H9 (cell line): Measurements from ENCODE around the gene OPRL1. TPM values are rescaled to one million over a fixed set of nuclear protein-coding genes. Genes with fewer than 3 reads are reported as not detected.

Experiments
- DNase-seq: peaks from one replicate; pipeline ENCODE4 v3.0.0-alpha.2; 2017
- H2AFZ ChIP-seq: one replicate; pipeline ENCODE4 v1.6.1; 2013; ENCODE audit warnings: mild to moderate bottlenecking, low read length, control low read depth, moderate library complexity
- H2AK5ac ChIP-seq: 2 replicates; pipeline ENCODE4 v1.6.1; 2013; ENCODE audit warnings: low read length, control low read depth, mixed read lengths; ENCODE audit not compliant: insufficient read length
- H2BK120ac ChIP-seq: one replicate; pipeline ENCODE4 v1.6.1; 2013; ENCODE audit warnings: low read depth, mild to moderate bottlenecking, low read length, control low read depth, inconsistent platforms; ENCODE audit not compliant: poor library complexity, severe bottlenecking
- H2BK12ac ChIP-seq: 2 replicates; pipeline ENCODE4 v1.6.1; 2013; ENCODE audit warnings: low read length, control low read depth, mixed read lengths, low read depth; ENCODE audit not compliant: insufficient read length
- H2BK15ac ChIP-seq: 2 replicates; pipeline ENCODE4 v1.6.1; 2013; ENCODE audit warnings: low read depth, low read length, control low read depth
- H2BK20ac ChIP-seq: one replicate; pipeline ENCODE4 v1.6.1; 2013; ENCODE audit warnings: low read depth, mild to moderate bottlenecking, low read length, control low read depth, inconsistent platforms; ENCODE audit not compliant: poor library complexity, severe bottlenecking
- H2BK5ac ChIP-seq: 2 replicates; pipeline ENCODE4 v1.6.1; 2013; ENCODE audit warnings: low read length, control low read depth, mixed read lengths; ENCODE audit not compliant: insufficient read length
- H3K14ac ChIP-seq: 2 replicates; pipeline ENCODE4 v1.6.1; 2013; ENCODE audit warnings: low read length, control low read depth; ENCODE audit not compliant: insufficient read depth
- H3K18ac ChIP-seq: 2 replicates; pipeline ENCODE4 v1.6.1; 2013; ENCODE audit warnings: low read depth, mild to moderate bottlenecking, mixed read lengths, low read length, control low read depth; ENCODE audit not compliant: insufficient read length
- H3K23ac ChIP-seq: 2 replicates; pipeline ENCODE4 v1.6.1; 2013; ENCODE audit warnings: low read length, control low read depth, mixed read lengths, low read depth; ENCODE audit not compliant: insufficient read length
- H3K23me2 ChIP-seq: 2 replicates; pipeline ENCODE4 v1.6.1; 2013; ENCODE audit warnings: low read depth, mild to moderate bottlenecking, mixed read lengths, low read length, control low read depth; ENCODE audit not compliant: insufficient read length, poor library complexity, severe bottlenecking
- H3K27ac ChIP-seq: 2 replicates; pipeline ENCODE4 v1.5.1; 2013; ENCODE audit warnings: low read length, control low read depth, mixed read lengths, low read depth; ENCODE audit not compliant: insufficient read length
- H3K27me3 ChIP-seq: 2 replicates; pipeline ENCODE4 v1.6.1; 2013; ENCODE audit warnings: low read length, control low read depth, inconsistent platforms; ENCODE audit not compliant: insufficient read depth
- H3K4ac ChIP-seq: 2 replicates; pipeline ENCODE4 v1.6.1; 2013; ENCODE audit warnings: low read depth, mild to moderate bottlenecking, control low read depth, inconsistent platforms, low read length, moderate library complexity
- H3K4me1 ChIP-seq: 2 replicates; pipeline ENCODE4 v1.6.1; 2013; ENCODE audit warnings: low read length, control low read depth, inconsistent platforms; ENCODE audit not compliant: insufficient read depth
- H3K4me2 ChIP-seq: 2 replicates; pipeline ENCODE4 v1.6.1; 2013; ENCODE audit warnings: low read length, control low read depth, mixed read lengths; ENCODE audit not compliant: insufficient read length, insufficient read depth
- H3K56ac ChIP-seq: 2 replicates; pipeline ENCODE4 v1.6.1; 2013; ENCODE audit warnings: low read depth, mild to moderate bottlenecking, mixed read lengths, low read length, control low read depth; ENCODE audit not compliant: insufficient read length
- H3K79me1 ChIP-seq: 2 replicates; pipeline ENCODE4 v1.6.1; 2013; ENCODE audit warnings: low read depth, mild to moderate bottlenecking, moderate library complexity, low read length, control low read depth, inconsistent platforms; ENCODE audit not compliant: insufficient read depth, poor library complexity, severe bottlenecking
- H3K79me2 ChIP-seq: 2 replicates; pipeline ENCODE4 v1.6.1; 2013; ENCODE audit warnings: low read length, control low read depth, inconsistent platforms; ENCODE audit not compliant: insufficient read depth
- H3K9ac ChIP-seq: 2 replicates; pipeline ENCODE4 v1.6.1; 2013; ENCODE audit warnings: low read length, control low read depth, mixed read lengths; ENCODE audit not compliant: insufficient read length; ENCODE audit errors: extremely low read depth
- H3K9me3 ChIP-seq: one replicate; pipeline ENCODE4 v1.6.1; 2013; ENCODE audit warnings: low read depth, low read length, inconsistent platforms; ENCODE audit not compliant: control insufficient read depth
- H3T11ph ChIP-seq: one replicate; pipeline ENCODE4 v1.6.1; 2013; ENCODE audit warnings: mild to moderate bottlenecking, low read length, control low read depth, inconsistent platforms
- H4K20me1 ChIP-seq: one replicate; pipeline ENCODE4 v1.6.1; 2013; ENCODE audit not compliant: control insufficient read depth, insufficient read length, insufficient read depth
- H4K5ac ChIP-seq: 2 replicates; pipeline ENCODE4 v1.6.1; 2013; ENCODE audit warnings: low read depth, mild to moderate bottlenecking, mixed read lengths, low read length, control low read depth; ENCODE audit not compliant: insufficient read length
- H4K8ac ChIP-seq: replicated peaks from 2 replicates; pipeline ENCODE4 v1.6.1; 2013; ENCODE audit warnings: low read length, control low read depth, mixed read lengths, low read depth; ENCODE audit not compliant: insufficient read length
- H4K91ac ChIP-seq: 2 replicates; pipeline ENCODE4 v1.6.1; 2013; ENCODE audit warnings: low read depth, mild to moderate bottlenecking, moderate library complexity, mixed read lengths, low read length, control low read depth; ENCODE audit not compliant: insufficient read length
- H3K27ac Mint-ChIP-seq, 3 experiments: 2 replicates in 2 of 3; 3 replicates in 1 of 3; pipeline ENCODE4 v1.8.0; 2020 to 2021; ENCODE audit warnings: mixed read lengths in 3 of 3, mild to moderate bottlenecking in 1 of 3, moderate library complexity in 1 of 3
- H3K27me3 Mint-ChIP-seq: 2 replicates; pipeline ENCODE4 v1.8.0; 2021; ENCODE audit warnings: low read depth, mild to moderate bottlenecking, moderate library complexity, mixed read lengths
- H3K36me3 Mint-ChIP-seq, 3 experiments: 2 replicates in 2 of 3; 3 replicates in 1 of 3; pipeline ENCODE4 v1.8.0; 2020 to 2021; ENCODE audit warnings: low read depth in 3 of 3, mixed read lengths in 3 of 3; ENCODE audit not compliant: insufficient read depth in 1 of 3
- H3K4me1 Mint-ChIP-seq, 2 experiments: 2 replicates each; pipeline ENCODE4 v1.8.0; 2020; ENCODE audit warnings: mixed read lengths in 2 of 2
- H3K4me3 Mint-ChIP-seq, 2 experiments: 2 replicates in 1 of 2; 3 replicates in 1 of 2; pipeline ENCODE4 v1.8.0; 2020 to 2021; ENCODE audit warnings: mild to moderate bottlenecking in 2 of 2, mixed read lengths in 2 of 2, moderate library complexity in 1 of 2
- H3K9me3 Mint-ChIP-seq, 2 experiments: 2 replicates in 1 of 2; 3 replicates in 1 of 2; pipeline ENCODE4 v1.8.0; 2020; ENCODE audit warnings: mild to moderate bottlenecking in 2 of 2, mixed read lengths in 2 of 2, moderate library complexity in 1 of 2
- CTCF ChIP-seq: fragments of 200-600 bp; sonication (generic); conservative IDR thresholded peaks from 3 replicates; pipeline ENCODE4 v1.8.0; 2021; ENCODE audit warnings: antibody characterized with exemption, mild to moderate bottlenecking
- WGBS: extraction: QIAGEN DNeasy Blood & Tissue Kit; methylation state at CpG from one replicate; pipeline ENCODE4 v1.1.7; 2013; ENCODE audit warnings: missing lambda C conversion rate, low lambda C conversion rate, mixed read lengths; ENCODE audit not compliant: insufficient read length; ENCODE audit errors: extremely low coverage; 5-methylcytosine and 5-hydroxymethylcytosine counted together
- total RNA-seq: library from RNA; stranded (reverse); gene quantifications from 2 replicates; pipeline ENCODE4 v1.2.1, GENCODE V29; 2021

OPRL1 gene
- total RNA-seq, 1 experiment from 2014 or later: 0.90 TPM

GRCh38 chr20:64090165-64090564 is 10.3 kb downstream of the OPRL1 start:
- Histone ChIP-seq H4K8ac (no peak overlapping the region), H2AFZ (no peak overlapping the region), H3K23ac (no peak overlapping the region), H2BK120ac (no peak overlapping the region), H4K91ac (no peak overlapping the region), H2AK5ac (no peak overlapping the region), H3K27me3 (no peaks in the 10 kb centered on the region; the same call in 1 of the 2 replicates), H2BK12ac (no peak overlapping the region), H2BK15ac (no peak overlapping the region), H2BK5ac (no peak overlapping the region), H3K4me2 (no peak overlapping the region), H3K27ac (no peak overlapping the region), H3T11ph (no peak overlapping the region), H3K56ac (no peak overlapping the region), H3K4me1 (no peaks in the 10 kb centered on the region; the same call in 1 of the 2 replicates), H3K79me1 (no peaks in the 10 kb centered on the region), H4K20me1 (no peaks in the 10 kb centered on the region), H3K9ac (no peak overlapping the region), H3K9me3 (no peaks in the 10 kb centered on the region), H3K79me2 (no peaks in the 10 kb centered on the region), H3K23me2 (no peaks in the 10 kb centered on the region), H3K18ac (no peak overlapping the region), H2BK20ac (no peak overlapping the region), H3K14ac (no peak overlapping the region), H3K4ac (no peak overlapping the region), H4K5ac (no peak overlapping the region)
- Mint-ChIP-seq H3K27ac (no peak overlapping the region; a peak in 1 of 7 replicates), H3K27me3 (peaks cover 44% of the 10 kb centered on the region), H3K4me1 (peaks cover 6 to 13% of the 10 kb centered on the region in 2 experiments), H3K4me3 (no peak overlapping the region; a peak in 1 of 5 replicates), H3K36me3 (no peaks in the 10 kb centered on the region), H3K9me3 (peaks cover 4 to 7% of the 10 kb centered on the region in 2 experiments; a peak in 4 of 5 replicates)
- WGBS: no CpG with 5 or more reads among the region's 10 CpGs
- TF ChIP-seq CTCF: no peak
- DNase-seq: no peak
